Heart right ventricle (tissue), 16 donors: ENCODE data around the gene SLC25A33. TPM values are rescaled to one million over a fixed set of nuclear protein-coding genes. Genes with fewer than 3 reads are reported as not detected.
A peak's percentile ranks its signal among the peaks of the same experiment; 100 is the strongest.

Experiments used
- ATAC-seq, 8 donors: fragments of 200-7000 bp; cut with Tn5 transposase; one replicate each; pipeline ENCODE4 v1.9.1; 2020; ENCODE audit warnings: mild to moderate bottlenecking in 8 of 8, moderate library complexity in 8 of 8, moderate number of reproducible peaks in 1 of 8
- DNase-seq, 2 donors: peaks; one replicate each; pipeline ENCODE4 v3.0.0-alpha.2; 2020
- H3K27ac ChIP-seq, 10 donors: fragments of 200-600 bp; sonication (generic) in 2 of 10; one replicate each; pipeline versions ENCODE4 v1.5.0 to v1.8.0; 2020 to 2022; ENCODE audit warnings: mild to moderate bottlenecking in 3 of 10
- H3K27me3 ChIP-seq, 7 donors: fragments of 200-600 bp; one replicate each; pipeline ENCODE4 v1.8.0; 2021 to 2022; ENCODE audit warnings: mild to moderate bottlenecking in 2 of 7
- H3K36me3 ChIP-seq, 9 donors: fragments of 200-600 bp; sonication (generic) in 1 of 9; one replicate each; pipeline versions ENCODE4 v1.5.0 to v1.8.0; 2020 to 2022; ENCODE audit warnings: mild to moderate bottlenecking in 2 of 9
- H3K4me1 ChIP-seq, 9 donors: fragments of 200-600 bp; sonication (generic) in 1 of 9; one replicate each; pipeline versions ENCODE4 v1.5.0 to v1.8.0; 2020 to 2022; ENCODE audit warnings: mild to moderate bottlenecking in 4 of 9
- H3K4me3 ChIP-seq, 10 donors: fragments of 200-600 bp; sonication (generic) in 2 of 10; one replicate each; pipeline versions ENCODE4 v1.5.0 to v1.8.0; 2020 to 2022; ENCODE audit warnings: mild to moderate bottlenecking in 7 of 10, moderate library complexity in 2 of 10
- H3K9me3 ChIP-seq, 11 donors: fragments of 200-600 bp in 10 of 11; sonication (generic) in 2 of 11; one replicate each; pipeline versions ENCODE4 v1.5.0 to v1.8.0; 2013 to 2022; ENCODE audit warnings: mild to moderate bottlenecking in 2 of 11, control low read depth in 1 of 11, moderate library complexity in 1 of 11
- CTCF ChIP-seq, 9 donors: fragments of 200-600 bp; sonication (generic) in 2 of 9; IDR thresholded peaks; one replicate each; pipeline versions ENCODE4 v1.5.0 to v1.8.0; 2021 to 2022; ENCODE audit warnings: antibody characterized with exemption in 9 of 9, mild to moderate bottlenecking in 5 of 9, moderate library complexity in 1 of 9
- WGBS, 2 donors: extraction: QIAGEN DNeasy Blood & Tissue Kit; methylation state at CpG; one replicate each; pipeline ENCODE4 v1.1.7; 2013; ENCODE audit warnings: inconsistent platforms in 1 of 2; 5-methylcytosine and 5-hydroxymethylcytosine counted together
- intact Hi-C, 10 donors: fragments of 100-400 bp; cut with DNase I; formaldehyde crosslinking; loops; one replicate each; pipeline versions ENCODE4 v1.11.1 to v1.14.2; 2022
- polyA plus RNA-seq, 2 donors: library from polyadenylated mRNA; stranded (reverse); fragments of 200-250 nt; gene quantifications; one replicate each; pipeline ENCODE4 v1.2.3, GENCODE V29; 2013
- total RNA-seq, 10 donors: library from RNA; stranded (reverse); fragmentation: NEBNext Ultra II Directional in 3 of 10; extraction: Animal tissue kit (Norgen Biotek cat#: 25700) in 3 of 10; gene quantifications; one replicate each; pipeline versions ENCODE4 v1.2.1 to v1.2.4, GENCODE V29; 2021 to 2023
- donor health status: Arrhythmogenic right ventricular cardiomyopathy.
- donor health status: ischemic (EF 13 %, LVEDD 7.1; RV severe dilation, severe dysfunction).
- donor health status: healthy with polysubstance abuse.
- donor health status: DM: no; HTN: yes; CAD: no.
- donor health status: DM: no; HTN: no; CAD: no.
- donor health status: ischemic (EF 25% LVEDD 6.9; RV normal size, moderate dysfunction).
- donor health status: ischemic (EF 25% LVEDD 5.7; RV mildly dilated, moderate dysfunction).
- donor health status: healthy.
- donor health status: DM: yes; HTN: yes; CAD: no.
- donor health status: Ischemic cardiomyopathy.
- donor health status: ischemic (EF 35%, LVEDD 5.7; RV mildly dilated, moderate dysfunction).
- donor health status: nonischemic (EF 11% LVEDD 7.7; RV severe dilation, severe dysfunction).
- donor health status: DM: yes; HTN: yes; CAD: no.
- donor health status: PGD.
- donor health status: ischemic (EF 29% LVEDD 5.4; RV normal size, mild dysfunction).
- donor health status: nonischemic (EF 23%, LVEDD 6.1; RV moderate dilation, normal function).

The SLC25A33 gene
- total and polyA plus RNA-seq, 12 donors, result 2.8 to 7.7 (median 5.4) TPM

GRCh38 chr1:9590201-9590600, 50.9 kb downstream of the SLC25A33 start:
- WGBS, 2 donors, result 64 to 68% methylated on average over 7 of the region's 7 CpGs
- ATAC-seq (no peak), DNase-seq (no peak)
- Histone ChIP-seq H3K4me1 (peaks cover 26 to 64% (median 53%) of the 10 kb centered on the region in 9 donors), H3K9me3 (no peaks in the 10 kb centered on the region), H3K27ac (peak overlapping the region in 1 of 10 donors; percentile 59), H3K4me3 (peak overlapping the region in 5 of 10 donors; percentile 73 to 96 (median 74)), H3K36me3 (no peaks in the 10 kb centered on the region), H3K27me3 (no peaks in the 10 kb centered on the region)
- TF ChIP-seq CTCF (IDR thresholded peaks at IDR 0.05), result no peak
- intact Hi-C loops, result no loop called here

GRCh38 chr1:9590945-9591668, 51.8 kb downstream of the SLC25A33 start:
- Histone ChIP-seq H3K4me1 (peaks cover 28 to 70% (median 60%) of the 10 kb centered on the region in 9 donors), H3K9me3 (no peaks in the 10 kb centered on the region), H3K36me3 (no peaks in the 10 kb centered on the region), H3K4me3 (no peak overlapping the region), H3K27me3 (no peaks in the 10 kb centered on the region), H3K27ac (peak overlapping the region in 3 of 10 donors; percentile 13 to 30 (median 15))
- ATAC-seq (no peak), DNase-seq (no peak)
- intact Hi-C loops, result no loop called here
- WGBS, 2 donors, result 68 to 75% methylated on average over 19 of the region's 19 CpGs
- TF ChIP-seq CTCF (IDR thresholded peaks at IDR 0.05), result no peak

- 51 to 57% methylated on average over 22 of the region's 22 CpGs for WGBS, 2 donors
- no peak for TF ChIP-seq CTCF (IDR thresholded peaks at IDR 0.05)
- H3K36me3 ChIP-seq, result peaks cover 0 to 4% (median 0%) of the 10 kb centered on the region in 9 donors
- ATAC-seq (peak in 2 of 8 donors; percentile 1 to 4), DNase-seq (no peak)
- H3K27me3 ChIP-seq, result no peaks in the 10 kb centered on the region
- no peaks in the 10 kb centered on the region for H3K9me3 ChIP-seq
- peak overlapping the region in 5 of 10 donors; percentile 4 to 30 (median 15) for H3K27ac ChIP-seq
- H3K4me3 ChIP-seq, result no peak overlapping the region
- peaks cover 32 to 78% (median 63%) of the 10 kb centered on the region in 9 donors for H3K4me1 ChIP-seq
- intact Hi-C loops, result no loop called here
Measured at GRCh38 chr1:9591669-9592509, 52.6 kb downstream of the SLC25A33 start.

GRCh38 chr1:9592510-9593075, 53.3 kb downstream of the SLC25A33 start:
- Histone ChIP-seq H3K27me3 (no peaks in the 10 kb centered on the region), H3K4me1 (peaks cover 32 to 82% (median 64%) of the 10 kb centered on the region in 9 donors), H3K4me3 (no peak overlapping the region), H3K27ac (peak overlapping the region in 8 of 10 donors; percentile 44 to 76 (median 64)), H3K9me3 (no peaks in the 10 kb centered on the region), H3K36me3 (peaks cover 0 to 11% (median 0%) of the 10 kb centered on the region in 9 donors)
- no peak for TF ChIP-seq CTCF (IDR thresholded peaks at IDR 0.05)
- intact Hi-C loops, result no loop called here
- ATAC-seq (no peak), DNase-seq (no peak)
- WGBS, 2 donors, result 77 to 80% methylated on average over 16 of the region's 16 CpGs
